Rectal smooth muscle tissue (tissue), 1 donor: Measurements from ENCODE around the gene TGIF1.

ENCODE experiments used
- H3K27ac ChIP-seq: one replicate; pipeline ENCODE4 v1.7.0; 2013; ENCODE audit warnings: low read depth, low read length, inconsistent platforms
- H3K27me3 ChIP-seq: one replicate; pipeline ENCODE4 v1.7.0; 2013; ENCODE audit warnings: low read length; ENCODE audit not compliant: control insufficient read depth, insufficient read depth
- H3K36me3 ChIP-seq: one replicate; pipeline ENCODE4 v1.7.0; 2013; ENCODE audit warnings: low read length; ENCODE audit not compliant: control insufficient read depth, insufficient read depth
- H3K4me1 ChIP-seq: one replicate; pipeline ENCODE4 v1.7.0; 2013; ENCODE audit warnings: low read length; ENCODE audit not compliant: control insufficient read depth, insufficient read depth
- H3K4me3 ChIP-seq: one replicate; pipeline ENCODE4 v1.7.0; 2013; ENCODE audit warnings: low read length
- H3K9ac ChIP-seq: one replicate; pipeline ENCODE4 v1.7.0; 2013; ENCODE audit warnings: low read length

The TGIF1 gene

DNA sequence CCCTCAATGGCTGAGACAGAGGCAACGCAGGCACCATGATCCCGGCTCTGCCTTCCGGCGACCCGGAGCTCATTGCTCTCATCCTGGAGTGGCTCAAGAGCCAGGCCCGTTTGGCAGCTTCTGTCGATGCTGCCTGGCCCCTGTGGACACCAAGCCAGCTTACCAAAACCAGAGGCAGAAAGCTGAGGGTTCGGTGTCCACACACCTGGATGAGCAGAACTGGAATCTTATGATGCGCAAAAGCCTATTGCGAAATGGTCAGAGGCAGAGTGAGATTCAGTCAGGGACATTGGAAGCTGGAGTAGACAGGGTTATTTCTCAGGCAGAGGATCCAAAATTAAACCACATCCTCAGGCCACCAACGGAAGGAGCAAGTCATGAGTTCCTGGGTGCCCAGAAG lies 34.9 kb upstream of the TGIF1 start:
- Histone ChIP-seq H3K27me3 (no peaks in the 10 kb centered on the region), H3K4me3 (no peak overlapping the region), H3K4me1 (no peaks in the 10 kb centered on the region), H3K27ac (no peak overlapping the region), H3K36me3 (no peaks in the 10 kb centered on the region), H3K9ac (no peak overlapping the region)

DNA sequence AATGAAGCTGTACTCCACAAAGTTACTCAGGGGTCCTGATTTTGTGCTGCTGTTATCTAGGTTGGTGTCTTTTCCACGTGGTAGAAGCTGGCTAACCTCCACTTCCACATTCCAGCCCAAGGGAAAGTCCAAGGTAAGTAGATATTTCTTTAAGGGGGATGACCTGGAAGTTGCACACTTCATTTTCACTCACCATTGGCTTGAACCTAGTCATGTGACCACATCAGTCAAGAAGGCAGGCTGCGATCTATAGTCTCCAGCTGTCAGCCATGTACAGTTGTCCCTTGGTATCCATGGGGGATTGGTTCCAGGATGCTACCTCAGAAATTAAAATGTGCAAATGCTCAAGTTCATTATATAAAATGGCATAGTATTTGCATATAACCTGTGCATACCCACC lies 31.9 kb upstream of the TGIF1 start:
- Histone ChIP-seq H3K36me3 (no peaks in the 10 kb centered on the region), H3K27ac (no peak overlapping the region), H3K4me3 (no peak overlapping the region), H3K9ac (no peak overlapping the region), H3K27me3 (no peaks in the 10 kb centered on the region), H3K4me1 (no peaks in the 10 kb centered on the region)

DNA sequence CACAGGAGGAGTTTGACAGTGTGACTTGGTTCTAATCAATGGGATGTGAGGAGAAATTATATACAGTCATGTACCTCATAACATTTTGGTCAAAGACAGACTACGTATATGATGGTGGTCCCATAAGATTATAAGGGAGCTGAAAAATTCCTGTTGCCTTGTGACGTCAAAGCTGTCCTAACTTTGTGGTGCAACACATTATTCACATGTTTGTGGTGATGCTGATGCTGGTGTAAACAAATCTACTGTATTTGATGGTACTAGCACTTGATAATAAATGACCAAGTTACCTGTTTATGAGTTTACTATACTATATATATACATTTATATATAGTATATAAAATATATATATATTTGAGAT lies 29.1 kb upstream of the TGIF1 start:
- no peak overlapping the region for H3K9ac ChIP-seq
- H3K4me3 ChIP-seq, result no peak overlapping the region
- H3K36me3 ChIP-seq, result no peaks in the 10 kb centered on the region
- no peak overlapping the region for H3K27ac ChIP-seq
- H3K4me1 ChIP-seq, result no peaks in the 10 kb centered on the region
- H3K27me3 ChIP-seq, result no peaks in the 10 kb centered on the region

DNA sequence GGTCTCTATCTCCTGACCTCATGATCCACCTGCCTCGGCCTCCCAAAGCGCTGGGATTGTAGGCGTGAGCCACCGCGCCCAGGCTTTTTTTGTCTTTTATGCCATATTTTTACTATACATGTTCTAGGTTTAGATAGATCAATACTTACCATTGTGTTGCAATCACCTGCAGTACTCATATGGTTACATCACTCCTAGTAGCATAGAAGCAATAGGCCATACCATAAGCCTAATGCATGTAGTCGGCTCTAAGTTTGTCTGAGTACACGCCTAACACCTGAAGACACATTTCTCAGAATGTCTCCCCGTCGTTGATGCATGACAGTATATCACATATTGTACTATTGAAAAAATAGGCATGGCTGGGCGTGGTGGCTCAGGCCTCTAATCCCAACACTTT lies 27.1 kb upstream of the TGIF1 start:
- Histone ChIP-seq H3K27me3 (no peaks in the 10 kb centered on the region), H3K4me3 (no peak overlapping the region), H3K9ac (no peak overlapping the region), H3K36me3 (no peaks in the 10 kb centered on the region), H3K4me1 (no peaks in the 10 kb centered on the region), H3K27ac (no peak overlapping the region)

DNA sequence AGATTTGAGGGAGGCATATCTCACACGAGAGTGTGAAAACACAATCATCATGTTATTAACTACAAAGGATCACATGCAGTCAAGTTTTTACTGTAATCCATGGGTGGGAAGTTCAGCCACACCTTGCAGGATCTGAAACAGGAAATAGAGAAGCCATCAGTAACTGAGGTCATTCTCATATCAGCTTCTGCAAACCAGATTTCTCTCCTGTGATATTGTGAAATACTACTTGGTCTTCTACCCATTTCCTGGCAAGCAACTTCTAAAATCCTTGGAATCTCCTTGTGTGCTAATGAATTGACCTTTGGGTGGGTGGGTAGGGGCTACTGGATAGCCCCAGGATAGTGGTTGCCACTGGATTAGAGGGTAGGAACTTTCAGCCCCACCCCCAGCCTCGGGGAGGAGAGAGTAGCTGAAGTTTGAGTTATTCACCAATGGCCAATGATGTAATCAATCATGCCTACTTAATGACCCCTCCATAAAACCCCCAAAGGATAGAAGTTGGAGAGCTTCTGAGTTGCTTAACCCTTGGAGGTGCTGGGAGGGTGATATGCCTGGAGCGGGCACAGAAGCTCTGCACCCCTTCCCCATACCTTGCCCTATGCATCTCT lies 25.6 kb upstream of the TGIF1 start:
- no peaks in the 10 kb centered on the region for H3K4me1 ChIP-seq

DNA sequence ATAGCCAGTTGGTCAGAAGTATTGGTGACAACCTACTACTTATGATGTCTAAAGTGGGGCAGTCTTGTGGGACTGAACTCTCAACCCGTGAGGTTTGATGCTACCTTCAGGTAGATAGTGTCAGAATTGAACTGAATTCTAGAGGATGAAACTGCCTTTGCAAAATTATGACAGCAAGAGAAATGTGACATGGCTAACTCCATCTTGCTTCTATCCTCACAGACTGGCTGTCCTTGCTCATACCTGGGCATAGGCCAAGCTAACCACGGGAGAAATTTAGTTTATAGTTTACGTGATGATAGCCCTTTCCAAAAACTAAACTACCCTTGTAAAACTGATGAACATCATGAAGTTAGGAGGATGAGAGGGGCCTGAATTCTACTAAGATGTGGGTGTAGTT lies 24.9 kb upstream of the TGIF1 start:
- Histone ChIP-seq H3K9ac (no peak overlapping the region), H3K4me1 (no peaks in the 10 kb centered on the region), H3K36me3 (no peaks in the 10 kb centered on the region), H3K4me3 (no peak overlapping the region), H3K27me3 (no peaks in the 10 kb centered on the region), H3K27ac (no peak overlapping the region)

More for the DNA sequence above, 25.6 kb upstream of the TGIF1 start:
- Histone ChIP-seq H3K36me3 (no peaks in the 10 kb centered on the region), H3K27me3 (no peaks in the 10 kb centered on the region), H3K27ac (no peak overlapping the region), H3K4me3 (no peak overlapping the region), H3K9ac (no peak overlapping the region)

DNA sequence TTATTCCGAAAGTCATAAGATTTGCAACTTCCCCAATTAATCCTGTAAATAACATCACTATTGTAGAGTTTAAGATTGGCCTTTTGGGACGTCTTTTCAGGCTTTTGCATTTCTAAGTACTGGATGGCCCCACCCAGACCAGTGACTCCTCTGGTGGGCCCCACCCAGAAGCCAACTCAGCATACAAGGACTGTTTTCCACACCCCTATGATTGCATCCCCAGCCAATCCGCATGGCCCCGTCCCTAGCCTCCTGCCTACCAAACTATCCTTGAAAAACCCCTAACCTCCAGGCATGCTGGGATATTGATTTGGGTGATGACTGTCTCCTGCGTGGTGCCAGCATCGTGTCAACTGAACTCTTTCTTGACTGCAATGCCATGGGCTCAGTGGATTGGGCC lies 24.5 kb upstream of the TGIF1 start:
- H3K36me3 ChIP-seq, result no peaks in the 10 kb centered on the region
- no peaks in the 10 kb centered on the region for H3K27me3 ChIP-seq
- no peak overlapping the region for H3K27ac ChIP-seq
- no peak overlapping the region for H3K4me3 ChIP-seq
- no peaks in the 10 kb centered on the region for H3K4me1 ChIP-seq
- no peak overlapping the region for H3K9ac ChIP-seq

DNA sequence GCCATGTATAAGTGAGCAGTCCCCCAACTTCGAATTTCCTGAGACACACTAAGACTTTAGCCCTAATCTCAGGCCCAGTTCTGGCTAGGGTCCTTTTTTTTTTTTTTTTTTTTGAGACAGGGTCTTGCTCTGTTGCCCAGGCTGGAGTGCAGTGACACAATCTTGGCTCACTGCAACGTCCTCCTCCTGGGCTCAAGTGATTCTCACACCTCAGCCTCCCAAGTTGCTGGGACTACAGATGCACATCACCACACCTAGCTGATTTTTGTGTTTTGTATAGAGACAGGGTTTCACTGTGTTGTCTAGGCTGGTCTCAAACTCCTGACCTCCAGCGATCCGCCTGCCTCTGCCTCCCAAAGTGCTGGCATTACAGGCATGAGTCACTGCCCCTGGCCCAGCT lies 23.9 kb upstream of the TGIF1 start:
- Histone ChIP-seq H3K27me3 (no peaks in the 10 kb centered on the region), H3K4me3 (no peak overlapping the region)

DNA sequence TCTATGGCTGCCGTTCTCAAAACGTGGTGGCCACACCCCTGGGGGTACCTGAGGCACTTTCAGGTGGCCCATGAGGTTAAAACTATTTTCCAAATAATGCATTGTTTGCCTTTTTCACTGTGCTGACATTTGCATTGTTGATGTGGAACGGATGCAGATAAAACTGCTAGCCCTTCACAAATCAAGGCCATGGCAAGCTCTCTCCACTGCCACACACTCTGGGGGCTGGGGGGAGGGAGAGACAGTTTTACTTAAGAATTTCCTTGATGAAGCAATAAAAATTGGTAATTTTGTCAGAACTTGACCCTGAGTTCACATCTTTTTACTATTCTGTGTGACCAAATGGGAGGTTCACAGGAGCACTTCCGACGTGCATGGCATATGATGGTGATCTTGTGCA lies 22.0 kb upstream of the TGIF1 start:
- H3K27ac ChIP-seq, result no peak overlapping the region
- H3K36me3 ChIP-seq, result no peaks in the 10 kb centered on the region
- H3K27me3 ChIP-seq, result no peaks in the 10 kb centered on the region
- H3K9ac ChIP-seq, result no peak overlapping the region
- H3K4me3 ChIP-seq, result no peak overlapping the region
- no peaks in the 10 kb centered on the region for H3K4me1 ChIP-seq

More for the DNA sequence above, 23.9 kb upstream of the TGIF1 start:
- Histone ChIP-seq H3K36me3 (no peaks in the 10 kb centered on the region), H3K4me1 (no peaks in the 10 kb centered on the region), H3K9ac (no peak overlapping the region), H3K27ac (no peak overlapping the region)

DNA sequence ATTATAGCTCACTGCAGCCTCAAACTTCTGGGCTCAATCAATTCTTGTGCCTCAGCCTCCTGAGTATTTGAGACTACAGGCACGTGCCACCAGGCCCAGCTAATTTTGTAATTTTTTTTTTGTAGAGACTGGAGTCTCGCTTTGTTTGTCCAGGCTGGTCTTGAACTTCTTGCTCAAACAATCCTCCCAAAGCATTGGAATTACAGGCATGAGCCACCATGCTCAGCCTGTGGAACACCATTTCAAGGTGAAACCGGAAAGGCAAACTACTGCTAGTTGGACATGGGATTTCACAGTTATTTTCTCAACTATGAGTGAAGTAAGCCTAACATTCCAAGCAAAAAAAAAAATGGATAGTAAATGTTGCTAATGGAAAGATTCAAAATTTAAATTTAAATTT lies 20.9 kb upstream of the TGIF1 start:
- Histone ChIP-seq H3K27me3 (no peaks in the 10 kb centered on the region), H3K36me3 (no peaks in the 10 kb centered on the region), H3K27ac (no peak overlapping the region), H3K4me1 (no peaks in the 10 kb centered on the region), H3K4me3 (no peak overlapping the region), H3K9ac (no peak overlapping the region)

DNA sequence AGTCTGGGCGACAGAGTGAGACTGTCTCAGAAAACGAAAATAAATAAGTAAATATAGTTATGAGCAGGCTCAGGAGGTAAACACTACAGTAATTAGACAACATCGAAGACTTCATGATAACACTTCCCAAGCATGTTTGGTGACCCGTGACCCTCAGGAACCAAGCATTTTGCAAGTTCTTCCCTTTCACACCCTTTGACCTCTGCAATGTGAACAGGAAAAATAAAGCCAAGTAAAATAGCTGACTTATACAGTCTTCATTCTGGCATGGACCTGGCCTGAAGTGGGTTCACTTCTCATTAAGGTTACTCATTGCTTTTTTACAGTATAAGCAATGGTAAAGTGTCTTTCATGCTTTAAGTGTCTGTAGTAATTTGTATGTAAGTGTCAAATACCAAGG lies 15.3 kb upstream of the TGIF1 start:
- Histone ChIP-seq H3K4me1 (no peaks in the 10 kb centered on the region), H3K36me3 (no peaks in the 10 kb centered on the region), H3K27ac (no peak overlapping the region), H3K4me3 (no peak overlapping the region), H3K27me3 (no peaks in the 10 kb centered on the region), H3K9ac (no peak overlapping the region)

DNA sequence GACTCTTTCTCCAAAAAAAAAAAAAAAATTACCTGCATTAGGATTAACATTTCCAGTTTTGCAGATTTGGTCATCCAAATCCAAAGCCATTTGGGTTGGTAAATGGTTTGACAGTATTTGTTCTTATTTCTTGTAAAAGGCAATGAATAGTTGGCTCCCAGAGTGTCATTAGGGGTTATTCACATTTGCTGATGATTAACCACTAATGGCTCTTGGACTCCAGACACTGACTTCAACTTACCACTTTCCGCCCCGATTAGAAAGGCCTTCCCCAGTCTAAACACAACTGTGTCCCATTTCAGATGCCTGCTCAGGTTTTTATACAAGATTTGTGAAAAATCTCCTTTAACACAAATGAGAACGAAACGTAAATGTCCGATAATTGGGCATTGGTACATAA lies 9.6 kb upstream of the TGIF1 start:
- no peak overlapping the region for H3K4me3 ChIP-seq
- no peaks in the 10 kb centered on the region for H3K36me3 ChIP-seq
- H3K27me3 ChIP-seq, result no peaks in the 10 kb centered on the region
- no peak overlapping the region for H3K27ac ChIP-seq
- H3K4me1 ChIP-seq, result peaks cover 2% of the 10 kb centered on the region
- no peak overlapping the region for H3K9ac ChIP-seq

DNA sequence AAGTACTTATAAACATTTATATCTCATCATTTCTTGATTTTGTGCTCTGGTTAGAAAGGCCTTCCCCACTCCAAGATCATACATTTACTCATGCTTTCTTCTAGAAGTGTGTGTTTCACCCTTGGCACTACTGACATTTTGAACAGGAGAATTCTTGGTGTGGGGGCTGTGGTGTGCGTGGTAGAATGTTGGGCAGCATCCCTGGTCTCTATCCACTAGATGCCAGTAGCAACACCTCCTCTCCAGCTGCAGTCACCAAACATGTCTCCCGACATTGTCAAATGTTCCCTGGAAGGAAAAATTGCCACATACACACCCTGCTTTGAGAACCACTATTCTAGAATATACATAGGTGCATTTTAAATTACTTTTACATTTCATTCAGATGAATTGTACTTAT lies 8.7 kb upstream of the TGIF1 start:
- Histone ChIP-seq H3K27ac (no peak overlapping the region), H3K4me3 (no peak overlapping the region), H3K9ac (no peak overlapping the region), H3K27me3 (no peaks in the 10 kb centered on the region), H3K36me3 (no peaks in the 10 kb centered on the region), H3K4me1 (peaks cover 2% of the 10 kb centered on the region)
